ENCODE measurements around the gene NELFA. TPM values are rescaled to one million over a fixed set of nuclear protein-coding genes. Genes with fewer than 3 reads are reported as not detected.

The NELFA gene
- total RNA-seq, 4 donors from 2014 or later, result 23.1 to 36.8 (median 25.0) TPM

DNA sequence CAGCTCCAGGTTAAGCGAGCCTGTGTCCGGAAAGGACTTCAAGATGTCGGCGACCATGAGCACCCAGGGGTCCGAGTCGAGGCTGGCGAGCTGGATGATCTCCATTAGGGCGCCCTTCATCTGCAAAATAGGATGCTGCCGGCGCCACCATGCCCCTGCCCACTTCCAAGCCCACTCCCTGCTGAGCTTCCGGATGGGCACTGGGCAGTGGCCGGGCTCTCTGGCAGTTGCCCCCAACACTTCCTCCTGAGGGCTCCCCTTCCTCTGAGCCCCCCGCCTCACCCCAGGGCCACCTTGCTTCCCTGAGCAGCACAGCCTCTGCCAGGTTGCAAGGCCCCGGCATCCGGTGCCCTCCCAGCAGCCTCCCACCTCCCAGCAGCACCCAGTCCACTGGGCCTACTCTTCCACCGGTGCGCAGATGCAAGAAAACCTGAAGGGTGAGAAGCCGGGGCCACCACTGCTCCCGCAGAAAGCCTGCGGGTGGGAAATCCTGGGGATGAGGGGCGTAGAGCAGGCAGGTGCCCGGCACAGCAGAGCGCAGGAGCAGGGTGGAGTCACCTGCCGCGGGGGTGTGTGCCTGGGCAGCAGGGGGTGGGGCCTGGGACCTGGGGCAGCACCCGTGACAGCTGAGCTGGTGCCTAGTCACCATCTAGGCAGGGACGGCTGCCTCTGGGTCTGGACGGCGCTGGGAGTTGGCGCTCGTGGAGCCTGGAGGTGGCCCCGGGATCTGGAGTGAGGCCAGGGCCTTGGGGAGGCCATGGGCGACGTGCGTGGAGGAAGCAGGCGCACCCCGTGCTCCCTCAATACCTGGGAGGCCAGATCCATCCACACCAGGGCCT, 17.0 kb downstream of the NELFA start:
- H3K27ac ChIP-seq, result no peak overlapping the region
- WGBS, 2 donors, result 83 to 85% methylated on average over 13 to 20 of the region's 37 CpGs

DNA sequence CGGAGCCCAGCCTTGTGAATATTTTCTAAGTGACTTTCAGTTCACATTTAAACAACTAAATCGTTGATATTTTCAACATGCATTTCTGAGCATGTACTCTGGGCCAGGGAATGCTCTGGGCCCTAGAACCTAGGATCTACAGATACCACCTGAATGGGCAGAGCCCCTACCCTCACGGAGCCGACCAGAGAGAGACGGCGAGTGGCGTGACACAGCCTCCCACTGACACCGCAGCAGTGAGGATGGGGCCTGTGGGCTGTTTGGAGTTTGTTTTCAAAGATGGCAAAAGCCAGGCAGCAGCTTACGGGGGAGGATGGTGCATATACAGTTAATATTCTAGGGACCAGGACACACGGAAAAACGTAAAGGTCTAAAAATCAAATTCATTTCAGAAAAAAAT, 17.7 kb downstream of the NELFA start:
- TF ChIP-seq, protein P1, sequence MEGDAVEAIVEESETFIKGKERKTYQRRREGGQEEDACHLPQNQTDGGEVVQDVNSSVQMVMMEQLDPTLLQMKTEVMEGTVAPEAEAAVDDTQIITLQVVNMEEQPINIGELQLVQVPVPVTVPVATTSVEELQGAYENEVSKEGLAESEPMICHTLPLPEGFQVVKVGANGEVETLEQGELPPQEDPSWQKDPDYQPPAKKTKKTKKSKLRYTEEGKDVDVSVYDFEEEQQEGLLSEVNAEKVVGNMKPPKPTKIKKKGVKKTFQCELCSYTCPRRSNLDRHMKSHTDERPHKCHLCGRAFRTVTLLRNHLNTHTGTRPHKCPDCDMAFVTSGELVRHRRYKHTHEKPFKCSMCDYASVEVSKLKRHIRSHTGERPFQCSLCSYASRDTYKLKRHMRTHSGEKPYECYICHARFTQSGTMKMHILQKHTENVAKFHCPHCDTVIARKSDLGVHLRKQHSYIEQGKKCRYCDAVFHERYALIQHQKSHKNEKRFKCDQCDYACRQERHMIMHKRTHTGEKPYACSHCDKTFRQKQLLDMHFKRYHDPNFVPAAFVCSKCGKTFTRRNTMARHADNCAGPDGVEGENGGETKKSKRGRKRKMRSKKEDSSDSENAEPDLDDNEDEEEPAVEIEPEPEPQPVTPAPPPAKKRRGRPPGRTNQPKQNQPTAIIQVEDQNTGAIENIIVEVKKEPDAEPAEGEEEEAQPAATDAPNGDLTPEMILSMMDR (IDR thresholded peaks at IDR 0.05), result no peak

More for the DNA sequence above, 17.0 kb downstream of the NELFA start:
- TF ChIP-seq, protein P1 (IDR thresholded peaks at IDR 0.05), result no peak
- TF ChIP-seq POLR2A (IDR thresholded peaks at IDR 0.05), result no peak
- Histone ChIP-seq H3K36me3 (peaks cover 26 to 71% (median 28%) of the 10 kb centered on the region in 3 donors), H3K27me3 (no peaks in the 10 kb centered on the region), H3K9me3 (no peaks in the 10 kb centered on the region), H3K4me1 (peaks cover 0 to 34% (median 4%) of the 10 kb centered on the region in 3 donors), H3K4me3 (no peak overlapping the region)
- intact Hi-C loops (cut with DNase I), result no loop called here
- no peak for DNase-seq

DNA sequence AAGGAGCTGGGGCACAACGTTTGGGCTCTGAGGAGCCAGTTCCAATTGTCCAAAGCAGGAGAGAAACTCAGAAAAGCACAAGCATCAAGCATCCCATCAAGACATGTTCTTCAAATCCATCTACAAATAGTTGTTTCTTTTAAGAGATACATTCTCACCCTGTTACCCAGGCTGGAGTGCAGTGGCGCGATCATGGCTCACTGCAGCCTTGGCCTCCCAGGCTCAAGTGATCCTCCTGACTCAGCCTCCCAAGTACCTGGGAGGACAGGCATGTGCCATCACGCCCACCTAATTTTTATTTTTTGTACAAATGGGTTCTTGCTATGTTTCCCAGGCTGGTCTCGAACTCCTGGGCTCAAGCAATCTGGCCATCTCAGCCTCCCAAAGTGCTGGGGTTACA, 18.1 kb downstream of the NELFA start:
- no peak overlapping the region for H3K27ac ChIP-seq
- intact Hi-C loops (cut with DNase I), result no loop called here
- 84 to 90% methylated on average over 5 of the region's 5 CpGs for WGBS, 2 donors
- H3K4me1 ChIP-seq, result peaks cover 0 to 23% (median 0%) of the 10 kb centered on the region in 3 donors
- H3K4me3 ChIP-seq, result no peak overlapping the region
- DNase-seq, result no peak
- H3K36me3 ChIP-seq, result peaks cover 38 to 82% (median 39%) of the 10 kb centered on the region in 3 donors
- H3K9me3 ChIP-seq, result no peaks in the 10 kb centered on the region
- no peaks in the 10 kb centered on the region for H3K27me3 ChIP-seq
- TF ChIP-seq, protein P1 (IDR thresholded peaks at IDR 0.05), result no peak
- no peak for TF ChIP-seq POLR2A (IDR thresholded peaks at IDR 0.05)

More for the DNA sequence above, 17.7 kb downstream of the NELFA start:
- DNase-seq, result no peak
- Histone ChIP-seq H3K9me3 (no peaks in the 10 kb centered on the region), H3K4me3 (no peak overlapping the region), H3K4me1 (peaks cover 0 to 27% (median 0%) of the 10 kb centered on the region in 3 donors), H3K27me3 (no peaks in the 10 kb centered on the region), H3K36me3 (peaks cover 33 to 78% (median 35%) of the 10 kb centered on the region in 3 donors), H3K27ac (no peak overlapping the region)
- intact Hi-C loops (cut with DNase I), result no loop called here
- WGBS, 2 donors, result 89 to 98% methylated on average over 11 of the region's 11 CpGs

DNA sequence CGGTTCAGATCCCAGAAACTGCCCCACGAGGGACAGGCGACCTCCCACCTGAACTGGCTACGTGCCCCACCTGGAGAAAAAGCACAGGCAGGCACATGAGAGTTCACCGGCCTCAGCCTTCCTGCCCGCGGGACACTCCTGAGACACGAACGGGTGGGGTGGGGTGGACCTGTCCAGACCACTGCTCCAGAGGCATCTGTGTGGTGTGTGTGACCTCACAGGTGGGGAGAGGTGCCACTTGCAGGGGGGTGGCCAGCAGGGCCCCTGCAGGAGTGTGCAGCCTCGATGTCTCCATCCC, 18.5 kb downstream of the NELFA start:
- Histone ChIP-seq H3K27ac (no peak overlapping the region), H3K9me3 (no peaks in the 10 kb centered on the region), H3K4me1 (peaks cover 0 to 22% (median 0%) of the 10 kb centered on the region in 3 donors), H3K36me3 (peaks cover 41 to 86% (median 43%) of the 10 kb centered on the region in 3 donors), H3K4me3 (no peak overlapping the region), H3K27me3 (no peaks in the 10 kb centered on the region)
- no peak for TF ChIP-seq POLR2A (IDR thresholded peaks at IDR 0.05)
- TF ChIP-seq, protein P1 (IDR thresholded peaks at IDR 0.05), result no peak
- DNase-seq, result no peak
- WGBS, 2 donors, result 67 to 86% methylated on average over 1 of the region's 10 CpGs
- intact Hi-C loops (cut with DNase I), result no loop called here

DNA sequence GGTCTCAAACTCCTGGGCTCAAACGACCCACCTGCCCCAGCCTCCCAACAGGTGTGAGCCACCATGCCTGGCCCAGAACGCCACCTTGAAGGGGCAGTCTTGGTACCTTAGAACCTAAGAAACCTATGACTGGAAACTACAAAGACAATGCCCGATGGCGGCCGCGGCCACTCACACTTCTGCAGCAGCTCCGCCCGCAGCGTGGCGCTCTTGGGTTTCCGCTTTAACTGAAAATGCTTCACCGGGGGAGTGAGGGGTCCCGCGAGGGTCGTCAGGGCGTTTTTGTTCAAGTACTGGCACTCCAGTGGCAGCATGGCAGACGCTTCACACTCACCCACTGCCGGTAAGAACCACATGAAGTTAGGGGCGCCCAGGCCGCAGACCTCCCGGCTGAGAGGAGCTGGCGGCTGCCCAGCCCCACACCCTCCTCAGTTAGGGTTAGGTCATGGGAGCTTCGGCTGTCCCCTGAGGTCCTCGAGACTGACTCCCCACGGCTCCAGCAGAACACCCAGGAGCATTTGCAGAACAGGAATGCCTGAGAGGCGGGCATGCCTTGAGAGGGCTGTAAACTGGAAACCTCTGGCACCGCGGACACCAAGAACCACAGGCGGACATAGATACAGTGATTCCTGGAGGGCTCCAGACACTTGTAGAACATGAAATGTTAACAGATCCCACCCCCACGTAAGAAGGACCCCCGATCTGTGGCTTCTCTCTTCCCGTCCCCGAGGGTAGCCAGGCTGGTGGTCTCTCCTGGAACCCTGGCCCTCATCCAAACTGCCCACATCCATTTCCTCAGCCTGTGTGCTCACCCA, 19.0 kb downstream of the NELFA start:
- TF ChIP-seq POLR2A (IDR thresholded peaks at IDR 0.05), result no peak
- TF ChIP-seq, protein P1 (IDR thresholded peaks at IDR 0.05), result no peak
- Histone ChIP-seq H3K36me3 (peaks cover 46 to 92% (median 47%) of the 10 kb centered on the region in 3 donors), H3K4me3 (no peak overlapping the region), H3K27me3 (no peaks in the 10 kb centered on the region), H3K27ac (no peak overlapping the region), H3K4me1 (peaks cover 0 to 19% (median 0%) of the 10 kb centered on the region in 3 donors), H3K9me3 (no peaks in the 10 kb centered on the region)
- 89 to 97% methylated on average over 7 to 9 of the region's 33 CpGs for WGBS, 2 donors
- no peak for DNase-seq
- intact Hi-C loops (cut with DNase I), result no loop called here
